ENCODE results near the gene CREM. TPM values are rescaled to one million over a fixed set of nuclear protein-coding genes. Genes with fewer than 3 reads are reported as not detected.

Gene CREM
- total RNA-seq, 2 experiments from 2014 or later, result 154 to 157 TPM

DNA sequence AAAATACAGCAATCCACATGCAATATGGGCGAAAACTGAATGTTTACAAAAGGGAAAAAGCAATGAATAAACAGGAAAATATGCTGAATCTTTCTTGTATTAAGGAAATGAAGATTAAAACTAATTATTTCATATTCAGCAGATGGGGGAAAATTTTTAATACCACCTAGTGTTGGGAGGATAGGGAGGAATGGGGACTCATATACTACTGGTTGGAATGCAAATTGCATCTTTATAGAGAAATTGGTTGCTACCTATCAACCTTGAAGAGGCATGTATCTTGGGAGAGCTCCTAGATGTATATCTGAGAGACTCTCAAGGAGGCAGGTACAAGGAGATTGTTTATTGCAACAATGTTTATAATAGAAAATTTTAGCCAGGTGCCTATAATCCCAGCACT, 101.4 kb downstream of the CREM start:
- Mint-ChIP-seq H3K4me3 (no peak overlapping the region), H3K27me3 (no peaks in the 10 kb centered on the region), H3K27ac (no peak overlapping the region), H3K36me3 (ENCODE audit: low read depth) (peaks cover 4% of the 10 kb centered on the region), H3K9me3 (no peaks in the 10 kb centered on the region), H3K4me1 (peaks cover 7% of the 10 kb centered on the region)
- CTCF ChIA-PET, result interaction anchor here (3.2 kb wide), 1 partner anchor 11 kb away, joined by 15 read pairs; no protein-coding TSS in a partner anchor
- POLR2A ChIA-PET, result interaction anchor here (1.2 kb wide), 1 partner anchor 32 kb away, joined by 3 read pairs; no protein-coding TSS in a partner anchor
- no peak for DNase-seq

DNA sequence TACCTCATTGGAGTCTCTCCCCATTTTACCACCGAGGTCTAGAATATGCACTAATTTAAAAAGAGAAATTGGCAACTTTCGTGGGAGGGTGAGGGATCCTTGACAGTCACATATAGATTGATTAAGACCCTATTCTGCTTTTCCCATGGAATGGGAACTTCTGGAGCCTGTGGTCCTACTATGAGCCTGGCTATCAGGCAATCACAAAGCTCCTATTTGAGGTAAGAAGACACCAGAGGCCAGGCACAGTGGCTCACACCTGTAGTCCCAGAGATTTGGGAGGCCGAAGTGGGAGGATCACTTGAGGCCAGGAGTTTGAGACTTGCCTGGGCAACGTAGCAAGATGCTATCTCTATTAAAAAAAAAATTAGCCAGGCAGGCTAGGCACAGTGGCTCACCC, 105.0 kb downstream of the CREM start:
- no peaks in the 10 kb centered on the region for H3K36me3 Mint-ChIP-seq (ENCODE audit: low read depth)
- no peaks in the 10 kb centered on the region for H3K9me3 Mint-ChIP-seq
- no peaks in the 10 kb centered on the region for H3K27me3 Mint-ChIP-seq
- CTCF ChIA-PET, result no interaction called here
- H3K27ac Mint-ChIP-seq, result no peak overlapping the region
- POLR2A ChIA-PET, result no interaction called here
- H3K4me3 Mint-ChIP-seq, result no peak overlapping the region
- no peaks in the 10 kb centered on the region for H3K4me1 Mint-ChIP-seq
- DNase-seq, result no peak

DNA sequence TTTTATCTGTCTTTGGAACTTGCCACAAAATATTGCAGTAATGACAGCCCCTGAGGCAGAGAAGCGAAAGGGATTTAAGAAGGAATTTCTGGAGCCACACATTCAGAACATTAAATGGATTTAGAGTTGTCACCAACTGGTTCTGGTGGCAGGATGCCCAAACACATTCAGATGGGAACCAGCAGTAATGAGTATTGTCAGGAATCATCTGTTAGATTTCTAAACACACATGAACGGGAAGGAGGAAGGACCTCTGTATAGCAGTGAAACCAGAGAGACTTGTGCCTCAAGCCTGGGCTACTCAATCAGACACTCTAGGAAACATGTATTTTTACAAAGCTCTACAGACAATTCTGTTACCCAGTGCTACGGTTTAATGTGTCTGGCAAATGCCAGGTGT, 105.9 kb downstream of the CREM start:
- H3K27me3 Mint-ChIP-seq, result no peaks in the 10 kb centered on the region
- no peaks in the 10 kb centered on the region for H3K36me3 Mint-ChIP-seq (ENCODE audit: low read depth)
- no peak for DNase-seq
- ChIA-PET CTCF (interaction anchor here (0.5 to 0.6 kb wide), 2 partner anchors 81 to 330 kb away, joined by 3 to 4 read pairs; no protein-coding TSS in a partner anchor), POLR2A (no interaction called here)
- no peak overlapping the region for H3K27ac Mint-ChIP-seq
- H3K4me1 Mint-ChIP-seq, result no peaks in the 10 kb centered on the region
- no peak overlapping the region for H3K4me3 Mint-ChIP-seq
- H3K9me3 Mint-ChIP-seq, result no peaks in the 10 kb centered on the region

DNA sequence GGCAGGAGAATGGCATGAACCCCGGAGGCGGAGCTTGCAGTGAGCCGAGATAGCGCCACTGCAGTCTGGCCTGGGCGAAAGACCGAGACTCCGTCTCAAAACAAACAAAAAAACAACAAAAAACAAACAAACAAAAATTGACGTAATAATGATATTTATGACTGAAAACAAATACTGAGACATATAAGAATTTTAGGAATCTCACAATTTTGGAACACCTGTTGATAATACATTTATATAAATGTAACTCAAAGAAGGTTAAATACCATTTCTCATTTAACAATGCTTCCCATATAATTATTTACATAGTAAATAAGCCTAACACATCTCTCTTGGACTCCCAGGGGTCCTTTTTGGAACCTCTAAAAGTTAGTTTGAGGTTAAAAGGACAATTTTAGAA, 107.4 kb downstream of the CREM start:
- no peaks in the 10 kb centered on the region for H3K9me3 Mint-ChIP-seq
- CTCF ChIA-PET, result interaction anchor here (1.8 kb wide), 1 partner anchor 113 kb away, joined by 4 read pairs; no protein-coding TSS in a partner anchor
- POLR2A ChIA-PET, result no interaction called here

DNA sequence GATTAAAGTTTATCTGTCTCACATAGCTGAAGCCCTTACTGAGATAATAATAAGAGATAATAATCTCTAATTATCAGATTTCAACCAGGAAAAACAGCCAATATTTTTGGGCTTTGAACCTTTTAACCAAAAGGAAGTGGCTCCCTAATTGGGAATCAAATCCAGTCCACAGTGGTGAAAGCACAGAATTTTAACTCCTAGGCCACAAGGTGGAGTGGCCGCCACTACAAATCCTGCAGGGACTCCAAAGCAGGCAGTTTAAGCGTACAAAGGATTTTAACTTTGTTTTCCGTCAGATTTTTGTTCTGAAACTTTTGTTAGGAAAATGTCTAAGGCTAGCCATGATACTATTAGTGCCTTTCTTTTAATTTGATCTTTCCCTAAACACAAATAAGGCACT, 110.1 kb downstream of the CREM start:
- H3K27me3 Mint-ChIP-seq, result no peaks in the 10 kb centered on the region

More for the DNA sequence above, 107.4 kb downstream of the CREM start:
- H3K4me3 Mint-ChIP-seq, result no peak overlapping the region
- no peaks in the 10 kb centered on the region for H3K4me1 Mint-ChIP-seq
- no peak for DNase-seq
- no peak overlapping the region for H3K27ac Mint-ChIP-seq
- H3K36me3 Mint-ChIP-seq (ENCODE audit: low read depth), result no peaks in the 10 kb centered on the region
- no peaks in the 10 kb centered on the region for H3K27me3 Mint-ChIP-seq

DNA sequence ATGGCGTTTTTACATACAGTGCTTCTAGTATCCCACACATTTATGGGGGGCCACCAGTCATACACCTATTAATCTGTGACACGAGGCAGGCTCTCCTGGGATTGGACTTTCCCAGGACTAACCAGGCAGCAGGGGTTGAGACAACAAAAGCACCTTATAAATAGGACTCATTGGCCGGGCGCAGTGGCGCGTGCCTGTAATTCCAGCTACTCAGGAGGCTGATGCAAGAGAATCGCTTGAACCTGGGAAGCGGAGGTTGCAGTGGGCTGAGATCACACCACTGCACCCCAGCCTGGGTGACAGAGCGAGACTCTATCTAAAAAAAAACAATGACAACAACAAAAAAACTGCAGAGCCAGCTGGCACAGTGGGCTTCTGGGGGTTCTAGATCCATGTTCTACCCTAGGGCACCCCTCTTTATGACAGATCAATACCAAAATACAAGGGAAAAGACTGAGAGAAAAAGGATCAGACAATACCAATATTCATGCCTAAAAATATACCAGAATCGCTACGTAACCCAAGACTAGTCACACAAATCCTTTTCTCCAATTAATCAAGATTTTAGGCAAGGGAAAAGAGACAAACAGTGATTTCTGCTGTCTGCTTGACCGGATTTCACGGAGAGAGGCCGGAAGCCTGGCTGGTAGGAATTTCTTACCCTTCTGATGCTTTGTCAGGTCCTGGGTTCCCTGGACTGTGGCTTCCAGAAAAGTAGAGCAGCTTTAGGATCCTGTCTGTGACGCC, 111.3 kb downstream of the CREM start:
- ChIA-PET POLR2A (no interaction called here), CTCF (interaction anchor here (2.8 to 3.6 kb wide), 4 partner anchors 8 to 325 kb away, joined by 9 to 25 read pairs (median 14); no protein-coding TSS in a partner anchor)
- Mint-ChIP-seq H3K27ac (no peak overlapping the region), H3K27me3 (no peaks in the 10 kb centered on the region), H3K4me1 (no peaks in the 10 kb centered on the region), H3K4me3 (no peak overlapping the region), H3K36me3 (ENCODE audit: low read depth) (no peaks in the 10 kb centered on the region), H3K9me3 (no peaks in the 10 kb centered on the region)
- DNase-seq, result no peak

More for the DNA sequence above, 110.1 kb downstream of the CREM start:
- no peak for DNase-seq
- H3K4me1 Mint-ChIP-seq, result no peaks in the 10 kb centered on the region
- H3K9me3 Mint-ChIP-seq, result no peaks in the 10 kb centered on the region
- H3K27ac Mint-ChIP-seq, result no peak overlapping the region
- ChIA-PET POLR2A (no interaction called here), CTCF (interaction anchor here (0.9 kb wide), 1 partner anchor 116 kb away, joined by 3 read pairs; no protein-coding TSS in a partner anchor)
- no peak overlapping the region for H3K4me3 Mint-ChIP-seq
- H3K36me3 Mint-ChIP-seq (ENCODE audit: low read depth), result no peaks in the 10 kb centered on the region

DNA sequence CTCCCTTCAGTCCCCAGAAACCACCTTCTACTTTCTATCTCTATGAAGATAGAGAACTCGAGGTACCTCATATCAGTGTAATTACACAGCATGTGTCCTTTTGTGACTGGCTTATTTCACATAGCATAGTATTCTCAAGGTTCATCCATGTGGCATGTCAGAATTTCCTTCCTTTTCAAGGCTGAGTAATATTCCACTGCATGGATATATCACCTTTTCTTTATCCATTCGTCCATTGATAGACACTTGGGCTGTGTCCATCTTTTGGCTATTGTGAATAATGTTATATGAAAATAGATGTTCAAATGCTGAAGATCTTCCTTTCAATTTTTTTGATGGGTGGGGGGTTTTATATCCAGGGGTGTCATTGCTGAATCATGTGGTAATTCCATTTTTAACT, 117.9 kb downstream of the CREM start:
- Mint-ChIP-seq H3K9me3 (no peaks in the 10 kb centered on the region), H3K36me3 (ENCODE audit: low read depth) (no peaks in the 10 kb centered on the region), H3K4me3 (no peak overlapping the region), H3K4me1 (no peaks in the 10 kb centered on the region), H3K27me3 (no peaks in the 10 kb centered on the region), H3K27ac (no peak overlapping the region)
- CTCF ChIA-PET, result no interaction called here
- DNase-seq, result no peak
- POLR2A ChIA-PET, result no interaction called here

DNA sequence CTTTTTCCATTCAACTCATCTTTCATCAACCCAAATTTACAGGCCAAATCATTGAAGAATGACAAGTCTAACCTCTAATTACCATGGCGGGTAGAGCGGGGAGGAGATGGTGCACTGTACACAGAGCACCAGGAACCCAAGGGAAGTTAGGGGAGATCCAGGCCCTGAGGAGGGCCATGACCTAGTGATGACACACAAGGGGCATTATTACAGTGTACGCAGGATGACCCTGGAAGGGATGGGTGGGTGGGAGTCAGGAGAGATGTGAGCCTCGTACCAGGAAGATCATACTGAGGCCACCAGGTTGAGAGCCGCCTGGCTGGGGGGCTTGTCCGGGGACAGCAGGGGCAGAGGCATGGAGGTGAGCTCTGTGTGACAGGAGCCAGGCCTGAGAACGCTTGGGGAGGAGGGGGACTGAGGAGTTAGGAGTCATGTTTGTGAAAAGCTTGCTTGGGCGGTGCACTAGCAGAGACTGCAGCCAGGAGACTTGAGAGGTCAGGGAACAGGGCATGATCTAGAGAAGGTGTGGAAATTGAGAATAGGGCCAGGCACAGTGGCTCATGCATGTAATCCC, 120.2 kb downstream of the CREM start:
- no peaks in the 10 kb centered on the region for H3K4me1 Mint-ChIP-seq
- peaks cover 3% of the 10 kb centered on the region for H3K27me3 Mint-ChIP-seq
- no peak overlapping the region for H3K4me3 Mint-ChIP-seq
- ChIA-PET POLR2A (no interaction called here), CTCF (interaction anchor here (0.6 kb wide), 1 partner anchor 32 kb away, joined by 3 read pairs; no protein-coding TSS in a partner anchor)
- no peaks in the 10 kb centered on the region for H3K9me3 Mint-ChIP-seq
- H3K36me3 Mint-ChIP-seq (ENCODE audit: low read depth), result no peaks in the 10 kb centered on the region
- no peak overlapping the region for H3K27ac Mint-ChIP-seq
- DNase-seq, result no peak

DNA sequence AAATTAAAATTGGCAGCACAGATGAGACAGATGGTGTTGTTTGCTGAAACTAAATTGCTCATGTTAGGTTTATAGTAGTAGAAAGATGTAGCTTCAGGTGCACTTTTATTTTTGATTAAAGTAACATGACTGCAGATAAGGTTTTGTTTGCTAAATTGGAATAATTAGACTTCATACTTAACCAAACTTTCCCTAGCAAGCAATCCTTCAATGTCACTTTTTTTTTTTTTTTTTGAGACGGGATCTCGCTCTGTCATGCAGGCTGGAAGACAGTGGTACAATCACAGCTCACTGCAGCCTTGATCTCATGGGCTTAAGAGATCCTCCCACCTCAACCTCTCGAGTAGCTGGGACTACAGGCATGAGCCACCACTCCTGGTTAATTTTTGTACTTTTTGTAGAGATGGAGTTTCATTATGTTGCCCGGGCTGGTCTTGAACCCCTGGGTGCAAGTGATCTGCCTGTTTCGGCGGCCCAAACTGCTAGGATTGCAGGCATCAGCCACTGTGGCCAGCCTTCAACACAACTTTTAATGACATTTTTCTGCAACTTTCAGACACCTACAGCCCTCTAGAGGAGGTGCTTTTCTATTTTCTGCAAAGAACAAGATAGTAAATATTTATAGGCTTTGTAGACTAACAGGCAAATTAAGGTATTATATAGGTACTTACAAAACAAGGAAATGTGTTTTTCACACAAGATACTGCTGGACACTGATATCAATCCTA, 124.9 kb downstream of the CREM start:
- no peak overlapping the region for H3K4me3 Mint-ChIP-seq
- H3K27ac Mint-ChIP-seq, result no peak overlapping the region
- POLR2A ChIA-PET, result no interaction called here
- H3K27me3 Mint-ChIP-seq, result peaks cover 3% of the 10 kb centered on the region
- H3K36me3 Mint-ChIP-seq (ENCODE audit: low read depth), result no peaks in the 10 kb centered on the region
- H3K4me1 Mint-ChIP-seq, result no peaks in the 10 kb centered on the region
- no peak for DNase-seq
- CTCF ChIA-PET, result no interaction called here
- H3K9me3 Mint-ChIP-seq, result no peaks in the 10 kb centered on the region

DNA sequence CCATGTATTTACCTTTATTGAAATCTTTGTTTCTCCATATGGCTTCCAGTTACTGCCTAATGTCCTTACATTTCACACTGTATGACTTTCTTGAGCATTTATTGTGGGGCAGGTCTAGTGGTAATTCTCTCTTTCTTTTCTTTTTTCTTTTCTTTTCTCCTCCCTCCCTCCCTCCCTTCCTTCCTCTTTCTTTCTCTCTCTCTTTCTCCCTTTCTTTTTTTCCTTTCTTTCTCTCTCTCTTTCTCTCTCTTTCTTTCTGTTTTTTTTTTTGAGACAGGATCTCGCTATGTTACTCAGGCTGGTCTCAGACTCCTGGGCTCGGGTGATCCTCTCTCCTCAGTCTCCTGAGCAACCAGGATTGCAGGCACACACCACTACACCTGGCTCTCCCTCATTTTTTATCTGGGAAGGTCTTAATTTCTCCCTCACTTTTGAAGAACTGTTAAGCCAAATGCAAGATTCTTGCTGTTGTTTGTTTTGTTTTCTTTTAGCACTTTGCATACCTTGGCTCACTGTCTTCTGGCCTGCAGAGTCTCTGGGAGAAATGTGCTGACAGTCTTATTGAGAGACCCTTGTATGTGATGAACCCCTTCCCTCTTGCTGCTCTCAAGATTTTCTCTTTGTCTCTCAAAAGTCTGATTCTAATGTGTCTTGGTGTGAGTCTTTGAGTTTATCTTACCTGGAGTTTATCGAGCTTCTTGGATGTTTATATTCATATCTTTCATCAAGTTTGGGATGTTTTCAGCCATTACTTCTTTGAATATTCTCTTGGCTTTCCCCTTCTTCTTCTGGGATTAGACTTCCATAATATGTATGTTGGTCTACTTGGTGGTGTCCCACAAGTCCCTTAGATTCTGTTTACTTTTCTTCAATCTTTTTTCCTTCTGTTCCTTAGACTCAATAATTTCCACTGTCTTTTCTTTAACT, 130.7 kb downstream of the CREM start:
- POLR2A ChIA-PET, result no interaction called here
- Mint-ChIP-seq H3K36me3 (ENCODE audit: low read depth) (peaks cover 3% of the 10 kb centered on the region), H3K27ac (no peak overlapping the region), H3K27me3 (peaks cover 5% of the 10 kb centered on the region), H3K4me3 (no peak overlapping the region), H3K4me1 (peaks cover 3% of the 10 kb centered on the region), H3K9me3 (peaks cover 5% of the 10 kb centered on the region)
- DNase-seq, result no peak
- CTCF ChIA-PET, result no interaction called here

DNA sequence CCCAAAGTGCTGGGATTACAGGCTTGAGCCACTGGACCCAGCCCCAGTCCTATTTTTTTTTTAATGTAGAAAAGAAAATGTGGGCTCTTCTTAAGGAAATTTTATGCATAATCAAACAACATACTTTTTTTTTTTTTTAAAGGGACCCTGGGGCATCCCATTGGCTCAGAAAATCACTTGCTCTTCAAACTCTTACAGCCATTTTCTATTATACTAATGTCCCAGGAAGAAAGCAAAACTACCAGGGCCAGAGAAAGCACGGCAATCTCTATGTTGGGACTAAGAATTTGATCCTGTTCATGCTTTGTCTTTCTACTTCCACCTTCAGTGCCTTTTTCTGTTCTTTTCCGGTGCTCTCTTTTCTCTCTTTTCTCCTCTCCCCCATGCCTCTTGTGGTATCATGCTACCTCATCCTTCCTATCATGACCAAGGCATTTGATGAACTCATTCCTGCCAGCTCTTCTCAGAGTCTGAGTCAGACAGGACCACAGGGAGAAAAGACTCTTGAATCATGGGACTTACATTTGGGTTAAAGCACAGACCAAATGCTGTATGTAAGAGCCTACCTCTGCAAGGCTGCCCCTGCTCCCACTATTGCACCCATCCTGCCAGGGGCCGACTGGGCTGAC, 133.2 kb downstream of the CREM start:
- no peak for DNase-seq
- Mint-ChIP-seq H3K27me3 (peaks cover 5% of the 10 kb centered on the region), H3K4me1 (peaks cover 3% of the 10 kb centered on the region), H3K27ac (no peak overlapping the region), H3K36me3 (ENCODE audit: low read depth) (peaks cover 3% of the 10 kb centered on the region), H3K4me3 (no peak overlapping the region), H3K9me3 (peaks cover 5% of the 10 kb centered on the region)
- POLR2A ChIA-PET, result no interaction called here
- CTCF ChIA-PET, result no interaction called here

DNA sequence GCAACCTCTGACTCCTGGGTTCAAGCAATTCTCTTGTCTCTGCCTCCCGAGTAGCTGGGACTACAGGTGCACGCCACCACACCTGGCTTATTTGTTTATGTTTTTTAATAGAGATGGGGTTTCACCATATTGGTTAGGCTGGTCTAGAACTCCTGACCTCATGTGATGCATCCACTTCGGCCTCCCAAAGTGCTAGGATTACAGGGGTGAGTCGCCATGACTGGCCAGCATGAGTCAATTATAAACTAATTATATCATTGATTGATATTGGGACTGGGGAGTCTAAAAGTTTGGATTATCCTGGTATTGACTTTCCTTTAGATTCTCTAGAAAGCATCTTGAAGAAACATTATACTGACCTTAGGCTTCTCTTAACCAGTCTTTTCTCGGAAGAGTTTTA, 135.8 kb downstream of the CREM start:
- peaks cover 4% of the 10 kb centered on the region for H3K9me3 Mint-ChIP-seq
- ChIA-PET CTCF (no interaction called here), POLR2A (no interaction called here)
- no peak for DNase-seq
- H3K36me3 Mint-ChIP-seq (ENCODE audit: low read depth), result peaks cover 3% of the 10 kb centered on the region
- no peak overlapping the region for H3K4me3 Mint-ChIP-seq
- peaks cover 4% of the 10 kb centered on the region for H3K27me3 Mint-ChIP-seq
- no peak overlapping the region for H3K27ac Mint-ChIP-seq
- H3K4me1 Mint-ChIP-seq, result peaks cover 3% of the 10 kb centered on the region

Measured in activated CD4-positive, alpha-beta memory T cell treated with anti-CD3 and anti-CD28 coated beads, Interleukin-2, amount 10 ng/mL, durations not matched to agents 7 days and 5 days (primary cell).